HG03565 (cell line): Measurements from ENCODE around the gene RGS21.

ENCODE experiments used
- ATAC-seq: cut with Tn5 transposase; IDR thresholded peaks from one replicate; pipeline ENCODE4 v1.9.1; 2021; ENCODE audit warnings: mild to moderate bottlenecking, moderate library complexity; ENCODE audit not compliant: unreplicated experiment

Gene RGS21

GRCh38 chr1:192378276-192378675 is 61.5 kb downstream of the RGS21 start:
- no peak for ATAC-seq

GRCh38 chr1:192378878-192379277 is 62.1 kb downstream of the RGS21 start:
- ATAC-seq, result no peak

- ATAC-seq, result no peak
Measured at GRCh38 chr1:192379554-192379953, 62.8 kb downstream of the RGS21 start.

- ATAC-seq, result no peak
Measured at GRCh38 chr1:192382758-192383157, 66.0 kb downstream of the RGS21 start.

- no peak for ATAC-seq
Measured at GRCh38 chr1:192386051-192386650, 69.4 kb downstream of the RGS21 start.

GRCh38 chr1:192395211-192395610 is 78.4 kb downstream of the RGS21 start:
- no peak for ATAC-seq

- ATAC-seq, result no peak
Measured at GRCh38 chr1:192395895-192396294, 79.1 kb downstream of the RGS21 start.

GRCh38 chr1:192399161-192399560 is 82.4 kb downstream of the RGS21 start:
- ATAC-seq, result no peak

GRCh38 chr1:192401825-192402224 is 85.0 kb downstream of the RGS21 start:
- ATAC-seq, result no peak

- ATAC-seq, result no peak
Measured at GRCh38 chr1:192402571-192402970, 85.8 kb downstream of the RGS21 start.

- ATAC-seq, result no peak
Measured at GRCh38 chr1:192407206-192407605, 90.4 kb downstream of the RGS21 start.
